Subcutaneous adipose tissue (tissue), 4 donors: ENCODE measurements around the gene CES4A. TPM values are rescaled to one million over a fixed set of nuclear protein-coding genes. Genes with fewer than 3 reads are reported as not detected.

Source experiments
- CTCF ChIP-seq: fragments of 450-650 bp; IDR thresholded peaks from one replicate; pipeline ENCODE4 v1.5.1; 2016; ENCODE audit warnings: low read depth, mild to moderate bottlenecking, control low read depth, antibody characterized with exemption, moderate library complexity
- total RNA-seq, 4 donors: library from RNA; depleted of rRNA; stranded (reverse); fragments of >200 nt; gene quantifications; one replicate each; pipeline ENCODE4 v1.1.0, GENCODE V29; 2016

The CES4A gene
- total RNA-seq, 4 donors from 2014 or later = 5.4 to 25.2 (median 6.6) TPM

GRCh38 chr16:66960270-66960669 lies 28.1 kb upstream of the CES4A start:
- TF ChIP-seq CTCF = no peak

- no peak for TF ChIP-seq CTCF
These were observed 27.2 kb upstream of the CES4A start, which contains the start of gene CES3 for GRCh38 chr16:66961065-66961744. Gene CES3 (plus strand): TSS chr16:66961266. CDS start chr16:66961308, 42 bp downstream.

GRCh38 chr16:66961914-66962313 lies 26.5 kb upstream of the CES4A start:
- no peak for TF ChIP-seq CTCF

GRCh38 chr16:66964049-66964448 lies 24.3 kb upstream of the CES4A start:
- no peak for TF ChIP-seq CTCF

- TF ChIP-seq CTCF = no peak
These were observed 19.5 kb upstream of the CES4A start for GRCh38 chr16:66968847-66969246.

- no peak for TF ChIP-seq CTCF
These were observed 17.3 kb upstream of the CES4A start for GRCh38 chr16:66970775-66971720.

- TF ChIP-seq CTCF = no peak
These were observed 15.4 kb upstream of the CES4A start for GRCh38 chr16:66972983-66973382.
